GM12878 (cell line): Measurements from ENCODE around the gene ANGPTL2. TPM values are rescaled to one million over a fixed set of nuclear protein-coding genes. Genes with fewer than 3 reads are reported as not detected.

ENCODE experiments used
- ATAC-seq: fragments of 200-7000 bp; cut with Tn5 transposase; 3 replicates; pipeline ENCODE4 v1.9.1; 2020; ENCODE audit warnings: mild to moderate bottlenecking, moderate library complexity
- BruUV-seq: library from RNA; stranded (reverse); fragments of 400-500 nt; replicated peaks from 2 replicates; lab custom pipeline; 2021; lab: Mats Ljungman, UMichigan
- CTCF ChIA-PET: fragments of 300-600 bp; sonication (Branson Sonifier 250); formaldehyde crosslinking; extraction: SDS; loops from one replicate; lab custom pipeline; 2021; ENCODE audit warnings: inconsistent platforms; lab: Yijun Ruan, JAX
- POLR2A ChIA-PET: fragments of 350-600 bp; formaldehyde crosslinking; extraction: SDS; loops from one replicate; lab custom pipeline; 2021; ENCODE audit warnings: inconsistent platforms; lab: Charles Lee
- RAD21 ChIA-PET: fragments of 300-600 bp; sonication (Branson Sonifier 250); formaldehyde crosslinking; loops from one replicate; lab custom pipeline; 2023; ENCODE audit warnings: antibody characterized with exemption; ENCODE audit not compliant: unreplicated experiment; lab: Charles Lee
- SMC1A ChIA-PET: fragments of 300-600 bp; sonication (Branson Sonifier 250); formaldehyde crosslinking; loops from one replicate; lab custom pipeline; 2023; ENCODE audit not compliant: unreplicated experiment, uncharacterized antibody; lab: Charles Lee
- DNase-seq: peaks from one replicate; pipeline ENCODE4 v3.0.0-alpha.2; 2011; ENCODE audit warnings: low read depth, low spot score
- FAIRE-seq: peaks from 3 replicates; lab custom pipeline; 2011; peaks lifted over from hg19 to GRCh38; lab: Jason Lieb, UNC
- H2AFZ ChIP-seq: 2 replicates; pipeline ENCODE4 v1.6.0; 2011; ENCODE audit warnings: low read depth, low read length, control low read depth; ENCODE audit not compliant: control insufficient read depth
- H3K27ac ChIP-seq: 2 replicates; pipeline ENCODE4 v1.5.1; 2011; ENCODE audit warnings: control low read depth; ENCODE audit not compliant: control insufficient read depth, insufficient read depth
- H3K27me3 ChIP-seq, 2 experiments: replicated peaks in 1 of 2; 2 replicates each; pipeline versions ENCODE4 v1.6.0 to v1.6.1; 2011; ENCODE audit warnings: low read length in 1 of 2; ENCODE audit not compliant: control insufficient read depth in 2 of 2, insufficient read depth in 2 of 2
- H3K36me3 ChIP-seq, 2 experiments: 2 replicates each; pipeline ENCODE4 v1.5.1; 2011; ENCODE audit warnings: low read length in 1 of 2; ENCODE audit not compliant: control insufficient read depth in 2 of 2, insufficient read depth in 2 of 2
- H3K4me1 ChIP-seq: 2 replicates; pipeline ENCODE4 v1.6.1; 2011; ENCODE audit warnings: mild to moderate bottlenecking, low read length, moderate library complexity, mixed read lengths; ENCODE audit not compliant: control insufficient read depth, insufficient read depth
- H3K4me2 ChIP-seq: 2 replicates; pipeline ENCODE4 v1.6.0; 2011; ENCODE audit warnings: control low read depth; ENCODE audit not compliant: control insufficient read depth, insufficient read depth
- H3K4me3 ChIP-seq: fragments of 200-600 bp; sonication (generic); 2 replicates; pipeline ENCODE4 v1.5.1; 2016
- H3K79me2 ChIP-seq: 2 replicates; pipeline ENCODE4 v1.6.0; 2011; ENCODE audit warnings: low read length; ENCODE audit not compliant: control insufficient read depth, insufficient read depth
- H3K9ac ChIP-seq: 2 replicates; pipeline ENCODE4 v1.8.0; 2011; ENCODE audit warnings: low read length, control low read depth, mixed read lengths; ENCODE audit not compliant: control insufficient read depth, insufficient read depth
- H3K9me3 ChIP-seq: replicated peaks from 3 replicates; pipeline ENCODE4 v1.5.1; 2011; ENCODE audit warnings: mild to moderate bottlenecking, low read length; ENCODE audit not compliant: control insufficient read depth, insufficient read depth
- H4K20me1 ChIP-seq: 2 replicates; pipeline ENCODE4 v1.6.0; 2011; ENCODE audit not compliant: control insufficient read depth, insufficient read depth
- CREM ChIP-seq: IDR thresholded peaks from 2 replicates; pipeline ENCODE4 v1.6.1; 2014; ENCODE audit warnings: antibody characterized with exemption, low read depth
- ELK1 ChIP-seq: IDR thresholded peaks from 2 replicates; pipeline ENCODE4 v1.6.1; 2012; ENCODE audit warnings: low read depth, low read length, improper control_type of control experiment
- HSF1 ChIP-seq: fragments of 150-350 bp; IDR thresholded peaks from 2 replicates; pipeline ENCODE4 v1.6.1; 2014; ENCODE audit warnings: mild to moderate bottlenecking, low read depth, low read length
- NKRF ChIP-seq: fragments of 450-650 bp; conservative IDR thresholded peaks from 2 replicates; pipeline ENCODE4 v1.6.1; 2017; ENCODE audit warnings: mild to moderate bottlenecking, moderate library complexity
- RELB ChIP-seq: fragments of 450-650 bp; IDR thresholded peaks from 2 replicates; pipeline ENCODE4 v1.6.1; 2017; ENCODE audit warnings: low read depth, mild to moderate bottlenecking, moderate library complexity
- SMAD5 ChIP-seq: IDR thresholded peaks from 2 replicates; pipeline ENCODE4 v1.6.1; 2016; ENCODE audit warnings: antibody characterized with exemption, low read depth
- SREBF2 ChIP-seq: IDR thresholded peaks from 2 replicates; pipeline ENCODE4 v1.6.1; 2012; ENCODE audit warnings: mild to moderate bottlenecking, low read length
- WGBS: methylation state at CpG from one replicate; pipeline ENCODE4 v1.1.6; 2016; ENCODE audit warnings: low lambda C conversion rate; ENCODE audit not compliant: insufficient replicate concordance, insufficient coverage; ENCODE audit errors: missing lambda C conversion rate; 5-methylcytosine and 5-hydroxymethylcytosine counted together
- in situ Hi-C: fragments of 300-500 bp; cut with MboI; formaldehyde crosslinking; loops from 9 replicates; pipeline ENCODE4 v1.14.3; 2018; ENCODE audit warnings: mixed read lengths
- intact Hi-C: fragments of 100-400 bp; cut with micrococcal nuclease; formaldehyde crosslinking; loops from one replicate; pipeline ENCODE4 v1.14.2; 2022; ENCODE audit not compliant: unreplicated experiment
- polyA plus RNA-seq, 11 experiments: library from polyadenylated mRNA; depleted of rRNA in 4 of 11; unstranded in 6 of 11; stranded (reverse) in 5 of 11; fragments of >200 nt; fragmentation: Nextera tagmentation in 4 of 11; fragmentation: Illumina TruSeq in 1 of 11; extraction: Ambion mirVana in 4 of 11; extraction: Trizol in 1 of 11; gene quantifications; 1 replicate in 1 of 11; 2 replicates in 10 of 11; pipeline versions ENCODE4 v1.2.1 to v1.2.3, GENCODE V29; 2011 to 2016; ENCODE audit warnings: inconsistent platforms in 2 of 11, missing spikeins in 2 of 11, low read depth in 1 of 11
- total RNA-seq, 4 experiments: library from RNA; depleted of rRNA in 3 of 4; stranded (reverse); fragments of >200 nt in 3 of 4; fragmentation: Illumina TruSeq in 1 of 4; extraction: Trizol in 1 of 4; gene quantifications; 2 replicates each; pipeline versions ENCODE4 v1.2.1 to v1.2.3, GENCODE V29; 2013 to 2021

Gene ANGPTL2
- total and polyA plus RNA-seq, 10 of the 15 experiments (the other 5 are each of a cell fraction or from before 2014, with no cell fraction given), result 0.13 to 2.6 (median 0.82) TPM; not detected in 1

GRCh38 chr9:127091526-127091925 lies 30.9 kb downstream of the ANGPTL2 start:
- Histone ChIP-seq H3K79me2 (no peaks in the 10 kb centered on the region), H3K27ac (no peak overlapping the region), H3K4me3 (no peak overlapping the region), H4K20me1 (no peaks in the 10 kb centered on the region), H3K9me3 (no peaks in the 10 kb centered on the region), H3K4me1 (no peaks in the 10 kb centered on the region), H3K27me3 (no peaks in the 10 kb centered on the region), H3K36me3 (no peaks in the 10 kb centered on the region)
- BruUV-seq, result no TSS peak
- POLR2A ChIA-PET, result interaction anchor here (1.9 kb wide), 1 partner anchor 9 kb away, joined by 6 read pairs; no protein-coding TSS in a partner anchor
- CTCF ChIA-PET, result interaction anchor here (0.6 to 1.0 kb wide), 2 partner anchors 12 to 14 kb away, joined by 3 read pairs; no protein-coding TSS in a partner anchor
- WGBS, result 89% methylated on average over 13 of the region's 13 CpGs
- DNase-seq (no peak), ATAC-seq (no peak), FAIRE-seq (no peak)
- intact Hi-C loops, result no loop called here
- in situ Hi-C loops, result no loop called here
- RAD21 ChIA-PET, result no interaction called here
- SMC1A ChIA-PET, result interaction anchor here (1.0 to 1.1 kb wide), 3 partner anchors 10 to 55 kb away, joined by 3 to 5 read pairs (median 4); no protein-coding TSS in a partner anchor
- no peak for TF ChIP-seq SMAD5
- no peak for TF ChIP-seq CREM
- no peak for TF ChIP-seq RELB
- TF ChIP-seq HSF1, result no peak
- no peak for TF ChIP-seq NKRF
- no peak for TF ChIP-seq SREBF2
- no peak for TF ChIP-seq ELK1
- TF ChIP-seq, all 136 proteins: peak for 0
- Histone ChIP-seq H3K4me2 (no peak overlapping the region), H2AFZ (no peak overlapping the region), H3K9ac (no peak overlapping the region)
